Ascending aorta (tissue), 2 donors: ENCODE measurements around the gene PEX12. TPM values are rescaled to one million over a fixed set of nuclear protein-coding genes. Genes with fewer than 3 reads are reported as not detected.
"Not testable (repeated sequence)": the region's sequence is repeated elsewhere in the genome, so short reads cannot be mapped to it uniquely, and the experiment has no call there.

Source experiments
- DNase-seq, 2 donors: peaks; one replicate each; pipeline ENCODE4 v3.0.0-alpha.2; 2019; ENCODE audit warnings: low spot score in 2 of 2
- H3K27ac ChIP-seq, 2 donors: fragments of 200-600 bp; sonication (generic); one replicate each; pipeline ENCODE4 v1.5.1; 2016 to 2017; ENCODE audit warnings: mild to moderate bottlenecking in 1 of 2
- H3K27me3 ChIP-seq: fragments of 200-600 bp; sonication (generic); one replicate; pipeline ENCODE4 v1.5.1; 2017
- H3K36me3 ChIP-seq, 2 donors: fragments of 200-600 bp; sonication (generic); one replicate each; pipeline ENCODE4 v1.5.1; 2016
- H3K4me1 ChIP-seq, 2 donors: fragments of 200-600 bp; sonication (generic); one replicate each; pipeline ENCODE4 v1.5.1; 2016 to 2017; ENCODE audit warnings: mild to moderate bottlenecking in 1 of 2
- H3K4me3 ChIP-seq, 2 donors: fragments of 200-600 bp; sonication (generic); one replicate each; pipeline ENCODE4 v1.5.1; 2016 to 2017; ENCODE audit warnings: mild to moderate bottlenecking in 1 of 2
- H3K9me3 ChIP-seq, 2 donors: fragments of 200-600 bp; sonication (generic); one replicate each; pipeline ENCODE4 v1.5.1; 2016
- intact Hi-C: fragments of 100-400 bp; cut with DNase I; formaldehyde crosslinking; loops from one replicate; pipeline ENCODE4 v1.15.1; 2023
- total RNA-seq: library from RNA; depleted of rRNA; stranded (reverse); fragments of >200 nt; gene quantifications from one replicate; pipeline ENCODE4 v1.1.0, GENCODE V29; 2016
- TF ChIP-seq, protein P1 (sequence below), 3 experiments: fragments of 200-600 bp in 2 of 3; fragments of 450-650 bp in 1 of 3; sonication (generic) in 2 of 3; IDR thresholded peaks; one replicate each; pipeline ENCODE4 v1.5.1; 2016 to 2019; ENCODE audit warnings: antibody characterized with exemption in 3 of 3, mild to moderate bottlenecking in 1 of 3, moderate library complexity in 1 of 3

PEX12 gene
- total RNA-seq, 1 donor from 2014 or later, result 5.6 TPM

DNA sequence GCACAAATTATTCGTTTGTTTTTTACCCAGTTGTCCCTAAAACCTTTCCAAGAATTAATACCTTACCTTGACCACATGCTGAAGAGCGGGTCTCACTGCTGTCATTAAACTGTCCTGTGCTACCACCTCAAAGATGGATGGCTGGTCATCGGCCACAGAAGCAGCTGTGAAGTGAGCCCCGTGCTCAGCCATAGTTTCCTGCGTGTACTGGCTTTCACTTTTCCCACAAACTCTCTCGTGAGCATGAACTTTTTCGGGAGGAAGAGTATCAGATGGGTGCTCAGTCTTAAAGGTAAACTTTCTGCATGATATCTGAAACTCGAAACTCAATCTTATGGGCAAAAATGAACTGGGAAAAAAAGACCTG lies 558 bp downstream of the PEX12 start:
- Histone ChIP-seq H3K36me3 (peaks cover 0 to 20% of the 10 kb centered on the region in 2 donors), H3K27ac (peak overlapping the region; percentile 85 to 94), H3K27me3 (no peaks in the 10 kb centered on the region), H3K4me1 (peaks cover 0 to 12% of the 10 kb centered on the region in 2 donors), H3K9me3 (no peaks in the 10 kb centered on the region), H3K4me3 (peak overlapping the region; percentile 72 to 82)
- intact Hi-C loops, result loop anchor here (1.0 to 10.0 kb wide), 3 partner anchors 9 to 593 kb away; partner anchors contain the start of genes AP2B1 and LIG3
- TF ChIP-seq, protein P1, sequence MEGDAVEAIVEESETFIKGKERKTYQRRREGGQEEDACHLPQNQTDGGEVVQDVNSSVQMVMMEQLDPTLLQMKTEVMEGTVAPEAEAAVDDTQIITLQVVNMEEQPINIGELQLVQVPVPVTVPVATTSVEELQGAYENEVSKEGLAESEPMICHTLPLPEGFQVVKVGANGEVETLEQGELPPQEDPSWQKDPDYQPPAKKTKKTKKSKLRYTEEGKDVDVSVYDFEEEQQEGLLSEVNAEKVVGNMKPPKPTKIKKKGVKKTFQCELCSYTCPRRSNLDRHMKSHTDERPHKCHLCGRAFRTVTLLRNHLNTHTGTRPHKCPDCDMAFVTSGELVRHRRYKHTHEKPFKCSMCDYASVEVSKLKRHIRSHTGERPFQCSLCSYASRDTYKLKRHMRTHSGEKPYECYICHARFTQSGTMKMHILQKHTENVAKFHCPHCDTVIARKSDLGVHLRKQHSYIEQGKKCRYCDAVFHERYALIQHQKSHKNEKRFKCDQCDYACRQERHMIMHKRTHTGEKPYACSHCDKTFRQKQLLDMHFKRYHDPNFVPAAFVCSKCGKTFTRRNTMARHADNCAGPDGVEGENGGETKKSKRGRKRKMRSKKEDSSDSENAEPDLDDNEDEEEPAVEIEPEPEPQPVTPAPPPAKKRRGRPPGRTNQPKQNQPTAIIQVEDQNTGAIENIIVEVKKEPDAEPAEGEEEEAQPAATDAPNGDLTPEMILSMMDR (IDR thresholded peaks at IDR 0.05), result no peak
- no peak for DNase-seq

DNA sequence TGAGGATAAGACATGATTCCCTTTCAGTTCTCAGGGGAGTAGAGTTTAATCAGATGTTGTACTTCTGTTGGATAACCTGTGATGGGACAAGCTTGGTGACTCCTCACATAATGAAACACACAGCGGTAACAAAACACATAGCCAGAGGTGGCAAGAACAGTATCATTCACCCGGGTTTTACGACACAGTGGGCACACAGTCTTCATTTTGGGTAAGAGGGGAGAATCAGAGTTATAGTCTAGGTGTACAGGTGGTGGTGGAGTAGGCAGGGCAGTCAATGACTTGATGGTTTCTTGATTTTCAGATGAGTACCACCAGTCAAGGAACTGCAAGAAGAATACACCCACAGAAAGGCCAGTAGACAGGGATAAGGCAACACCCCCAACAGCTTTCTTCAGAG lies 2.6 kb downstream of the PEX12 start:
- intact Hi-C loops, result loop anchor here (10.0 kb wide), 1 partner anchor 591 kb away; the partner anchor contains the start of gene LIG3
- TF ChIP-seq, protein P1 (IDR thresholded peaks at IDR 0.05), result no peak

DNA sequence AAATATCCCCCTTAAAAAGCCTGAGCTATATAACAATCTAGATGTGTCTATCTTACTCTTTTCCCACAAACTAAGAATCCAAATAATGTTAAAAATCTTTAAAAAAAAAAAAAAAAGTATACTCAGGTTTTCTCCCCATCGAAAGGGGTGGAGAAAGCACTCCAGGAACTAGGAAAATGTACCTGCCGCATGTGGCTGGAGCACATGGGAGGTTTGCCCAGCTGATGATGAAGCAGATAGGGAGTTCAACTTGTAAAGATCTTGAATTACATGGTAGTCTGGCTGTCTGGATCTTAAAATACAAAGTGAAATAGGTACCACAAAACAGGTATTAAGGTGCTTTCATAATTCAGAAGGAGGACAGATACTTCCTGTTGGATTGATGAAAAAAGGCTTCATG lies 9.0 kb downstream of the PEX12 start:
- DNase-seq, result no peak
- Histone ChIP-seq H3K9me3 (no peaks in the 10 kb centered on the region), H3K27me3 (no peaks in the 10 kb centered on the region), H3K4me1 (peaks cover 3 to 18% of the 10 kb centered on the region in 2 donors), H3K36me3 (peaks cover 0 to 13% of the 10 kb centered on the region in 2 donors), H3K27ac (no peak overlapping the region), H3K4me3 (peak overlapping the region; percentile 80 to 93)
- TF ChIP-seq, protein P1 (IDR thresholded peaks at IDR 0.05), result no peak
- intact Hi-C loops, result loop anchor here (5.0 kb wide), 3 partner anchors 122 to 963 kb away; partner anchors contain the start of genes MYO19, PIGW, SLFN13 and SLFN5

More for the DNA sequence above, 2.6 kb downstream of the PEX12 start:
- H3K27me3 ChIP-seq, result no peaks in the 10 kb centered on the region
- no peak for DNase-seq
- peaks cover 0 to 12% of the 10 kb centered on the region in 2 donors for H3K4me1 ChIP-seq
- no peak overlapping the region for H3K4me3 ChIP-seq
- no peaks in the 10 kb centered on the region for H3K9me3 ChIP-seq
- no peak overlapping the region for H3K27ac ChIP-seq
- H3K36me3 ChIP-seq, result peaks cover 0 to 20% of the 10 kb centered on the region in 2 donors

DNA sequence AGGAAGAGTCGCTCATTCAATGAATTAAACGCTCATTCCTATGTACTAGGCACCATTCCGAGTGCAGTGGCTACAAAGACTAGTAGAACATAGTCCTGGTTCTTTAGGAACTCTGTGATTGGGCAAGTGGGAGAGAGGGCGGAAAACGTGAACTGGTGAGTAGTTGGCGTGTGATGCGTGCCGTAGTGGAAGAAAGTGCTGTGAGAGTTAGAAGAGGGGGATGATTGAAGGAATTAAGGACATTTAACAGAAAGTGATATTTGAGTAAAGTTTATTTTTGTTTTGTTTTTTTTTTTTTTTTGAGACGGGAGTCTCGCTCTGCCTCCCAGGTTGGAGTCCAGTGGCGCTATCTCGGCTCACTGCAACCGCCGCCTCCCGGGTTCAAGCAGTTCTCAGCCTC lies 9.8 kb downstream of the PEX12 start:
- intact Hi-C loops, result loop anchor here (1.0 to 5.0 kb wide), 5 partner anchors 10 to 964 kb away; partner anchors contain the start of genes AP2B1, MYO19, PEX12 and PIGW
- TF ChIP-seq, protein P1 (IDR thresholded peaks at IDR 0.05), result no peak
- H3K27ac ChIP-seq, result peak overlapping the region; percentile 72 to 84

DNA sequence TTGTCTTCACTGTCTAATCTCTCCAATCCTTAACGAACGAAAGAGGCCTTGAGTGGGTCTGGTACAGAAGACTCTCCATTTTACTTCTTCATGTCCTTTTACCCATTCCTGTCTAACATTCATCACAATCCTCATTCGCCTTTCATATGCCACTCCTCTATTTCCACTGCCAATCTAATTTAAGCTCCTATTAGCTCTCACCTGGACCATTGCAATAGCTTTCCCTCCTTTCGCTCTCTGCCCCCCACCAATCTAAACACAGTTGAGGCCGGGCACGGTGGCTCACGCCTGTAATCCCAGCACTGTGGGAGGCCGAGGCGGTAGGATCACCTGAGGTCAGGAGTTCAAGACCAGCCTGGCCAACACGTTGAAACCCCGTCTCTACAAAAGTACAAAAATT lies 11.4 kb downstream of the PEX12 start:
- TF ChIP-seq, protein P1 (IDR thresholded peaks at IDR 0.05), result no peak
- no peak for DNase-seq
- no peaks in the 10 kb centered on the region for H3K36me3 ChIP-seq
- H3K4me3 ChIP-seq, result peak overlapping the region; percentile 80 to 93
- no peaks in the 10 kb centered on the region for H3K27me3 ChIP-seq
- H3K27ac ChIP-seq, result no peak overlapping the region
- intact Hi-C loops, result loop anchor here (1.0 to 5.0 kb wide), 4 partner anchors 120 to 965 kb away; partner anchors contain the start of genes MYO19, PIGW, SLFN13 and SLFN5
- peaks cover 3 to 18% of the 10 kb centered on the region in 2 donors for H3K4me1 ChIP-seq
- H3K9me3 ChIP-seq, result no peaks in the 10 kb centered on the region

More for the DNA sequence above, 9.8 kb downstream of the PEX12 start:
- Histone ChIP-seq H3K4me1 (peaks cover 3 to 18% of the 10 kb centered on the region in 2 donors), H3K4me3 (peak overlapping the region; percentile 80 to 93), H3K27me3 (no peaks in the 10 kb centered on the region), H3K9me3 (no peaks in the 10 kb centered on the region), H3K36me3 (peaks cover 0 to 5% of the 10 kb centered on the region in 2 donors)
- DNase-seq, result no peak

DNA sequence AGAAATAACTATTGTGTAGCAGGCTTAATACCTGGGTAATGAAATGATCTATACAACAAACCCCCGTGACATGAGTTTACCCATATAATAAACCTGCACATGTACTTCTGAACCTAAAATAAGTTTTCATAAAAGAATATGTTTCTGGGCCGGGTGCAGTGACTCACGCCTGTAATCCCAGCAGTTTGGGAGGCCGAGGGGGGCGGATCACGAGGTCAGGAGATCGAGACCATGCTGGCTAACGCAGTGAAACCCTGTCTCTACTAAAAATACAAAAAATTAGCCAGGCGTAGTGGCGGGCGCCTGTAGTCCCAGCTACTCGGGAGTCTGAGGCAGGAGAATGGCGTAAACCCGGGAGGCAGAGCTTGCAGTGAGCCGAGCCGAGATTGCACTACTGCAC lies 15.2 kb downstream of the PEX12 start:
- H3K4me3 ChIP-seq, H3K4me1 ChIP-seq, DNase-seq, H3K36me3 ChIP-seq, H3K9me3 ChIP-seq, H3K27ac ChIP-seq, intact Hi-C loops, H3K27me3 ChIP-seq: not testable (repeated sequence)
